Left lung (tissue), 10 donors: ENCODE data around the gene CFAP43. TPM values are rescaled to one million over a fixed set of nuclear protein-coding genes. Genes with fewer than 3 reads are reported as not detected.

ENCODE experiments used
- ATAC-seq: fragments of 200-7000 bp; cut with Tn5 transposase; one replicate; pipeline ENCODE4 v1.9.1; 2020; ENCODE audit warnings: moderate library complexity
- DNase-seq, 4 donors: peaks; one replicate each; pipeline ENCODE4 v3.0.0-alpha.2; 2013 to 2020
- H3K27ac ChIP-seq, 2 donors: fragments of 200-600 bp; sonication (generic) in 1 of 2; one replicate each; pipeline versions ENCODE4 v1.5.0 to v1.8.0; 2020 to 2021
- H3K27me3 ChIP-seq, 2 donors: fragments of 200-600 bp; sonication (generic) in 1 of 2; one replicate each; pipeline versions ENCODE4 v1.5.0 to v1.8.0; 2020 to 2021
- H3K36me3 ChIP-seq, 2 donors: fragments of 200-600 bp; sonication (generic) in 1 of 2; one replicate each; pipeline versions ENCODE4 v1.5.0 to v1.8.0; 2020 to 2021
- H3K4me1 ChIP-seq, 2 donors: fragments of 200-600 bp; one replicate each; pipeline ENCODE4 v1.8.0; 2021
- H3K4me3 ChIP-seq, 2 donors: fragments of 200-600 bp; sonication (generic) in 1 of 2; one replicate each; pipeline versions ENCODE4 v1.5.0 to v1.8.0; 2020 to 2021; ENCODE audit warnings: mild to moderate bottlenecking in 1 of 2
- H3K9me3 ChIP-seq, 2 donors: fragments of 200-600 bp; sonication (generic) in 1 of 2; one replicate each; pipeline versions ENCODE4 v1.5.0 to v1.8.0; 2020 to 2021
- intact Hi-C, 2 donors: fragments of 100-400 bp; cut with DNase I; formaldehyde crosslinking; loops; one replicate each; pipeline versions ENCODE4 v1.11.2 to v1.14.2; 2022
- polyA plus RNA-seq, 6 donors: library from polyadenylated mRNA; unstranded; fragments of 120-200 nt; gene quantifications; one replicate each; pipeline ENCODE4 v1.2.1, GENCODE V29; 2013; ENCODE audit not compliant: insufficient read length in 6 of 6
- total RNA-seq, 2 donors: library from RNA; stranded (reverse); fragmentation: NEBNext Ultra II Directional; extraction: Animal tissue kit (Norgen Biotek cat#: 25700); gene quantifications; one replicate each; pipeline ENCODE4 v1.2.1, GENCODE V29; 2021
- TF ChIP-seq, protein P1 (sequence below), 2 donors: fragments of 200-600 bp; sonication (generic) in 1 of 2; IDR thresholded peaks; one replicate each; pipeline versions ENCODE4 v1.5.0 to v1.8.0; 2021; ENCODE audit warnings: antibody characterized with exemption in 2 of 2
- donor health status: DM: no; HTN: yes; CAD: no.
- donor health status: DM: no; HTN: no; CAD: no.

CFAP43 gene
- total and polyA plus RNA-seq, 8 donors: 0.70 to 24.5 (median 11.9) TPM

GRCh38 chr10:104155591-104155990 lies 76.6 kb downstream of the CFAP43 start:
- H3K27me3 ChIP-seq: no peaks in the 10 kb centered on the region
- no peak for ATAC-seq

GRCh38 chr10:104151737-104152136 lies 80.4 kb downstream of the CFAP43 start:
- H3K4me3 ChIP-seq: no peak overlapping the region
- intact Hi-C loops: no loop called here
- no peak overlapping the region for H3K27ac ChIP-seq
- H3K27me3 ChIP-seq: no peaks in the 10 kb centered on the region
- DNase-seq: no peak
- H3K4me1 ChIP-seq: no peaks in the 10 kb centered on the region
- TF ChIP-seq, protein P1, sequence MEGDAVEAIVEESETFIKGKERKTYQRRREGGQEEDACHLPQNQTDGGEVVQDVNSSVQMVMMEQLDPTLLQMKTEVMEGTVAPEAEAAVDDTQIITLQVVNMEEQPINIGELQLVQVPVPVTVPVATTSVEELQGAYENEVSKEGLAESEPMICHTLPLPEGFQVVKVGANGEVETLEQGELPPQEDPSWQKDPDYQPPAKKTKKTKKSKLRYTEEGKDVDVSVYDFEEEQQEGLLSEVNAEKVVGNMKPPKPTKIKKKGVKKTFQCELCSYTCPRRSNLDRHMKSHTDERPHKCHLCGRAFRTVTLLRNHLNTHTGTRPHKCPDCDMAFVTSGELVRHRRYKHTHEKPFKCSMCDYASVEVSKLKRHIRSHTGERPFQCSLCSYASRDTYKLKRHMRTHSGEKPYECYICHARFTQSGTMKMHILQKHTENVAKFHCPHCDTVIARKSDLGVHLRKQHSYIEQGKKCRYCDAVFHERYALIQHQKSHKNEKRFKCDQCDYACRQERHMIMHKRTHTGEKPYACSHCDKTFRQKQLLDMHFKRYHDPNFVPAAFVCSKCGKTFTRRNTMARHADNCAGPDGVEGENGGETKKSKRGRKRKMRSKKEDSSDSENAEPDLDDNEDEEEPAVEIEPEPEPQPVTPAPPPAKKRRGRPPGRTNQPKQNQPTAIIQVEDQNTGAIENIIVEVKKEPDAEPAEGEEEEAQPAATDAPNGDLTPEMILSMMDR (IDR thresholded peaks at IDR 0.05): no peak
- peaks cover 0 to 19% of the 10 kb centered on the region in 2 donors for H3K9me3 ChIP-seq
- H3K36me3 ChIP-seq: no peaks in the 10 kb centered on the region
- ATAC-seq: no peak

More at GRCh38 chr10:104155591-104155990, 76.6 kb downstream of the CFAP43 start:
- H3K36me3 ChIP-seq: no peaks in the 10 kb centered on the region
- no peak for DNase-seq
- H3K9me3 ChIP-seq: peaks cover 0 to 19% of the 10 kb centered on the region in 2 donors
- H3K4me1 ChIP-seq: no peaks in the 10 kb centered on the region
- H3K4me3 ChIP-seq: no peak overlapping the region
- intact Hi-C loops: no loop called here
- TF ChIP-seq, protein P1 (IDR thresholded peaks at IDR 0.05): no peak
- no peak overlapping the region for H3K27ac ChIP-seq

- peaks cover 0 to 19% of the 10 kb centered on the region in 2 donors for H3K9me3 ChIP-seq
- intact Hi-C loops: no loop called here
- ATAC-seq (no peak), DNase-seq (no peak)
- H3K27me3 ChIP-seq: no peaks in the 10 kb centered on the region
- no peak overlapping the region for H3K27ac ChIP-seq
- no peaks in the 10 kb centered on the region for H3K36me3 ChIP-seq
- H3K4me3 ChIP-seq: no peak overlapping the region
- TF ChIP-seq, protein P1 (IDR thresholded peaks at IDR 0.05): no peak
- no peaks in the 10 kb centered on the region for H3K4me1 ChIP-seq
These were observed 82.0 kb downstream of the CFAP43 start for GRCh38 chr10:104150139-104150538.

GRCh38 chr10:104146882-104147281 lies 85.3 kb downstream of the CFAP43 start:
- no peaks in the 10 kb centered on the region for H3K4me1 ChIP-seq
- intact Hi-C loops: no loop called here
- H3K27me3 ChIP-seq: no peaks in the 10 kb centered on the region
- no peak overlapping the region for H3K4me3 ChIP-seq
- ATAC-seq (no peak), DNase-seq (no peak)
- peaks cover 0 to 10% of the 10 kb centered on the region in 2 donors for H3K9me3 ChIP-seq
- H3K36me3 ChIP-seq: no peaks in the 10 kb centered on the region
- H3K27ac ChIP-seq: no peak overlapping the region
- TF ChIP-seq, protein P1 (IDR thresholded peaks at IDR 0.05): no peak

- Histone ChIP-seq H3K27me3 (no peaks in the 10 kb centered on the region), H3K4me1 (no peaks in the 10 kb centered on the region), H3K9me3 (no peaks in the 10 kb centered on the region), H3K27ac (no peak overlapping the region), H3K36me3 (no peaks in the 10 kb centered on the region), H3K4me3 (no peak overlapping the region)
- TF ChIP-seq, protein P1 (IDR thresholded peaks at IDR 0.05): no peak
- ATAC-seq: no peak
- no peak for DNase-seq
- intact Hi-C loops: no loop called here
These were observed 87.2 kb downstream of the CFAP43 start for GRCh38 chr10:104144931-104145330.
